Mononuclear cell (primary cell): ENCODE results near the gene GXYLT2. TPM values are rescaled to one million over a fixed set of nuclear protein-coding genes. Genes with fewer than 3 reads are reported as not detected.

Experiments used
- H3K27me3 ChIP-seq: 2 replicates; pipeline ENCODE4 v1.6.0; 2011; ENCODE audit warnings: low read length, control low read depth; ENCODE audit not compliant: insufficient read depth
- H3K4me1 ChIP-seq: 2 replicates; pipeline ENCODE4 v1.5.1; 2011; ENCODE audit warnings: mild to moderate bottlenecking, low read length, control low read depth; ENCODE audit not compliant: insufficient read depth
- H3K4me3 ChIP-seq: 2 replicates; pipeline ENCODE4 v1.5.1; 2011; ENCODE audit warnings: mild to moderate bottlenecking, low read length, moderate library complexity
- H3K9me3 ChIP-seq: 2 replicates; pipeline ENCODE4 v1.5.1; 2011; ENCODE audit warnings: low read depth, mild to moderate bottlenecking, control low read depth, low read length
- total RNA-seq: library from RNA; depleted of rRNA; stranded (reverse); fragments of >200 nt; gene quantifications from one replicate; pipeline ENCODE4 v1.2.3, GENCODE V29; 2012

Gene GXYLT2
- total RNA-seq, 1 donor = 0.21 TPM

DNA sequence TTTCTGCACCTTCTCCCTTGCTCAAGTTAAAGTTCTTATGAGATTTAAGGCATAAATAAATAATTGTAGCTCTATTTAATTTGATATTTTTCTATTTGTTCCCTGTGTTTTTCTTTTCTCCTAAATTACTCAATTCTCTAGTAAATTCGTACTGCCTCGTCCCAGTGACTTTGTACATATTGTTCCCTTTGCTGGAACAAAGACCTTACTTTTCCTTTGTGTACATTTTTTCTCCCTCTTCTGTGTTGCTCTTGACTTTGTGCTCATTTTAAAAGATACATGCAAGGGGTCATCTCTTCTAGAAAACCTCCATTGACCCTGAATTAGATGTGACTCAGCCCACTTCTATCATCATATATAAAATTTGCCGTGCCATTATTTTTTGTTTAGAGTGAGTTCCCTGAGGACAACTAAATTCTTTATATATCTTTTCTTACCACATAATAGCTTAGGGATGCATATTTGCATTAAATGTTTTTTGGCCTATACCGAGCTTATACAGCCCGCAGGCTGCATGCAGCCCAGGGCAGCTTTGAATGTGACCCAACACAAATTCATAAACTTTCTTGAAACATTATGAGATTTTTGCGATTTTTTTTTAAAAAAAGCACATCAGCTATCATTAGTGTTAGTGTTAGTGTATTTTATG lies 138.4 kb downstream of the GXYLT2 start:
- no peaks in the 10 kb centered on the region for H3K27me3 ChIP-seq
- no peak overlapping the region for H3K4me3 ChIP-seq
- no peaks in the 10 kb centered on the region for H3K9me3 ChIP-seq
- peaks cover 28% of the 10 kb centered on the region for H3K4me1 ChIP-seq

Other genes starting within 250 kb of the GXYLT2 start
- gene SHQ1, start 39.6 kb upstream of the GXYLT2 start, total RNA-seq = 16.4 TPM
- gene PPP4R2, start 108.8 kb downstream of the GXYLT2 start, total RNA-seq = 74.1 TPM
- 18.8 TPM for gene EBLN2, start 173.6 kb downstream of the GXYLT2 start, total RNA-seq